SK-N-SH (cell line): ENCODE results near the gene TEN1. TPM values are rescaled to one million over a fixed set of nuclear protein-coding genes. Genes with fewer than 3 reads are reported as not detected.

Experiments used
- CTCF ChIA-PET: fragments of 300-600, 350-600 bp; formaldehyde crosslinking; extraction: SDS; loops from one replicate; lab custom pipeline; 2021; lab: Yijun Ruan, JAX
- POLR2A ChIA-PET: fragments of 350-600 bp; sonication (Branson Sonifier 250); formaldehyde crosslinking; extraction: SDS; loops from one replicate; lab custom pipeline; 2020; ENCODE audit warnings: antibody characterized with exemption, inconsistent platforms; lab: Yijun Ruan, JAX
- DNase-seq: peaks from one replicate; pipeline ENCODE4 v3.0.0; 2012
- H2AFZ ChIP-seq: fragments of 200-600 bp; sonication (generic); 2 replicates; pipeline ENCODE4 v1.8.1; 2016; ENCODE audit warnings: antibody characterized with exemption, mild to moderate bottlenecking, low read depth
- H3F3A ChIP-seq: fragments of 200-600 bp; sonication (generic); replicated peaks from 2 replicates; pipeline ENCODE3; 2016; ENCODE audit warnings: antibody characterized with exemption, mild to moderate bottlenecking; ENCODE audit not compliant: insufficient read depth
- H3K27ac ChIP-seq, 2 experiments: fragments of 200-500 bp in 1 of 2; fragments of 200-600 bp in 1 of 2; sonication (Bioruptor generic) in 1 of 2; sonication (generic), shearing (Covaris generic) in 1 of 2; 2 replicates each; pipeline versions ENCODE4 v1.5.1 to v1.6.1; 2014 to 2016; ENCODE audit warnings: low read depth in 2 of 2, inconsistent platforms in 1 of 2, low read length in 1 of 2, mild to moderate bottlenecking in 1 of 2, mixed read lengths in 1 of 2
- H3K27me3 ChIP-seq: fragments of 200-600 bp; sonication (generic), shearing (Covaris generic); 2 replicates; pipeline ENCODE4 v1.6.1; 2016; ENCODE audit warnings: mixed run types; ENCODE audit not compliant: insufficient read depth
- H3K36me3 ChIP-seq, 2 experiments: fragments of 200-500 bp in 1 of 2; fragments of 200-600 bp in 1 of 2; sonication (Bioruptor generic) in 1 of 2; sonication (generic) in 1 of 2; replicated peaks in 1 of 2; 2 replicates each; pipeline versions ENCODE3 to v1.5.1; 2014 to 2016; ENCODE audit warnings: low read length in 1 of 2, mild to moderate bottlenecking in 1 of 2; ENCODE audit not compliant: insufficient read depth in 2 of 2, control insufficient read depth in 1 of 2
- H3K4me1 ChIP-seq, 2 experiments: fragments of 200-500 bp in 1 of 2; fragments of 200-600 bp in 1 of 2; sonication (Bioruptor generic) in 1 of 2; sonication (generic), shearing (Covaris generic) in 1 of 2; 2 replicates each; pipeline versions ENCODE4 v1.5.1 to v1.6.1; 2014 to 2016; ENCODE audit warnings: low read depth in 1 of 2, low read length in 1 of 2, mixed run types in 1 of 2; ENCODE audit not compliant: insufficient read depth in 2 of 2, control insufficient read depth in 1 of 2
- H3K4me2 ChIP-seq: fragments of 200-600 bp; sonication (generic), shearing (Covaris generic); 2 replicates; pipeline ENCODE4 v1.6.1; 2017; ENCODE audit warnings: mixed run types
- H3K4me3 ChIP-seq, 2 experiments: fragments of 200-500 bp in 1 of 2; fragments of 200-600 bp in 1 of 2; sonication (Bioruptor generic) in 1 of 2; sonication (generic), shearing (Covaris generic) in 1 of 2; 2 replicates each; pipeline versions ENCODE4 v1.5.1 to v1.8.1; 2014 to 2016; ENCODE audit warnings: low read depth in 2 of 2, inconsistent platforms in 1 of 2, low read length in 1 of 2, mild to moderate bottlenecking in 1 of 2, mixed read lengths in 1 of 2, moderate library complexity in 1 of 2
- H3K79me2 ChIP-seq: fragments of 200-600 bp; sonication (generic); 2 replicates; pipeline ENCODE4 v1.8.1; 2017; ENCODE audit warnings: mild to moderate bottlenecking; ENCODE audit not compliant: insufficient read depth
- H3K9ac ChIP-seq: fragments of 200-600 bp; sonication (generic); 2 replicates; pipeline ENCODE4 v1.6.1; 2017; ENCODE audit warnings: mixed run types
- H3K9me2 ChIP-seq: fragments of 200-600 bp; sonication (generic); 2 replicates; pipeline ENCODE4 v1.6.1; 2017; ENCODE audit warnings: mixed run types
- H3K9me3 ChIP-seq: fragments of 200-600 bp; sonication (generic); 2 replicates; pipeline ENCODE4 v1.6.1; 2017; ENCODE audit warnings: mixed run types, mild to moderate bottlenecking, moderate library complexity
- H4K20me1 ChIP-seq: fragments of 200-600 bp; sonication (generic); 2 replicates; pipeline ENCODE4 v1.6.1; 2017; ENCODE audit warnings: mild to moderate bottlenecking, mixed run types; ENCODE audit not compliant: insufficient read depth
- CHD2 ChIP-seq: fragments of 150-350 bp; IDR thresholded peaks from 2 replicates; pipeline ENCODE4 v1.6.1; 2018; ENCODE audit warnings: low read length; ENCODE audit not compliant: partially characterized antibody
- FOXJ3 ChIP-seq: sonication (generic); formaldehyde crosslinking; IDR thresholded peaks from 2 replicates; pipeline ENCODE4 v1.5.1; 2020; ENCODE audit warnings: mild to moderate bottlenecking, missing genetic modification reagents
- GABPA ChIP-seq: IDR thresholded peaks from 2 replicates; pipeline ENCODE4 v1.4.0; 2012; ENCODE audit warnings: low read depth, mild to moderate bottlenecking
- GATA2 ChIP-seq: sonication (generic); formaldehyde crosslinking; IDR thresholded peaks from 2 replicates; pipeline ENCODE4 v1.5.0; 2020; ENCODE audit warnings: mild to moderate bottlenecking, missing genetic modification reagents
- IRF3 ChIP-seq: fragments of 150-350 bp; IDR thresholded peaks from 2 replicates; pipeline ENCODE4 v1.6.1; 2016; ENCODE audit warnings: mild to moderate bottlenecking, low read depth, low read length
- MEF2A ChIP-seq: IDR thresholded peaks from 2 replicates; pipeline ENCODE4 v1.4.0; 2012; ENCODE audit warnings: low read depth, borderline replicate concordance
- MXI1 ChIP-seq: IDR thresholded peaks from 2 replicates; pipeline ENCODE4 v1.6.1; 2012; ENCODE audit warnings: mild to moderate bottlenecking, low read depth, low read length, improper control_type of control experiment
- NFIC ChIP-seq: IDR thresholded peaks from 2 replicates; pipeline ENCODE4 v1.4.0; 2012; ENCODE audit warnings: borderline replicate concordance
- NRF1 ChIP-seq: IDR thresholded peaks from 2 replicates; pipeline ENCODE4 v1.6.1; 2012; ENCODE audit warnings: low read depth, mild to moderate bottlenecking, low read length
- PBX3 ChIP-seq: IDR thresholded peaks from 2 replicates; pipeline ENCODE4; 2012
- RCOR1 ChIP-seq: fragments of 150-350 bp; IDR thresholded peaks from 2 replicates; pipeline ENCODE4 v1.6.1; 2017; ENCODE audit warnings: antibody characterized with exemption, low read length
- REST ChIP-seq: IDR thresholded peaks from 2 replicates; pipeline ENCODE4 v1.6.1; 2012; ENCODE audit warnings: mild to moderate bottlenecking, low read depth, low read length, moderate library complexity
- RFX5 ChIP-seq: IDR thresholded peaks from 2 replicates; pipeline ENCODE4 v1.6.1; 2012; ENCODE audit warnings: mild to moderate bottlenecking, improper control_type of control experiment, low read length
- SIN3A ChIP-seq: IDR thresholded peaks from 2 replicates; pipeline ENCODE4 v1.6.1; 2012; ENCODE audit warnings: low read depth, mild to moderate bottlenecking, low read length, moderate library complexity, borderline replicate concordance
- SMC3 ChIP-seq: IDR thresholded peaks from 2 replicates; pipeline ENCODE4 v1.6.1; 2012; ENCODE audit warnings: low read depth, low read length, improper control_type of control experiment
- TCF12 ChIP-seq: IDR thresholded peaks from 2 replicates; pipeline ENCODE4 v1.4.0; 2012
- TEAD4 ChIP-seq: IDR thresholded peaks from 2 replicates; pipeline ENCODE4 v1.4.0; 2012; ENCODE audit warnings: mild to moderate bottlenecking, borderline replicate concordance; ENCODE audit not compliant: insufficient read depth
- USF2 ChIP-seq: fragments of 150-350 bp; IDR thresholded peaks from 2 replicates; pipeline ENCODE4 v1.6.1; 2017; ENCODE audit warnings: antibody characterized with exemption, low read length, low read depth, borderline replicate concordance
- WGBS: methylation state at CpG from one replicate; pipeline ENCODE4 v1.1.6; 2017; ENCODE audit warnings: low lambda C conversion rate; 5-methylcytosine and 5-hydroxymethylcytosine counted together
- polyA plus RNA-seq, 3 experiments: library from polyadenylated mRNA; depleted of rRNA; stranded (reverse); fragments of >200 nt; gene quantifications; 2 replicates each; pipeline ENCODE4 v1.2.3, GENCODE V29; 2012

TEN1 gene
- polyA plus RNA-seq, 1 of the 3 experiments (the other 2 are of a cell fraction), result 33.6 TPM

GRCh38 chr17:76007850-76008165, 28.8 kb downstream of the TEN1 start:
- no peak for TF ChIP-seq GABPA
- TF ChIP-seq NFIC, result no peak
- no peak for TF ChIP-seq FOXJ3 (CRISPR knock-in tag)
- TF ChIP-seq TCF12, result no peak
- no peak for TF ChIP-seq REST
- TF ChIP-seq SIN3A, result no peak

GRCh38 chr17:76008208-76008607, 29.2 kb downstream of the TEN1 start:
- WGBS, result 94% methylated on average over 36 of the region's 36 CpGs

More at GRCh38 chr17:76007850-76008165, 28.8 kb downstream of the TEN1 start:
- Histone ChIP-seq H3K27ac (no peak overlapping the region), H3K36me3 (no peaks in the 10 kb centered on the region), H3F3A (peaks cover 21% of the 10 kb centered on the region), H3K27me3 (no peaks in the 10 kb centered on the region), H3K4me3 (no peak overlapping the region), H3K9me2 (no peaks in the 10 kb centered on the region), H3K79me2 (no peaks in the 10 kb centered on the region), H3K4me1 (peaks cover 0 to 10% of the 10 kb centered on the region in 2 experiments; a peak in 2 of 4 replicates), H4K20me1 (no peaks in the 10 kb centered on the region), H3K9me3 (no peaks in the 10 kb centered on the region), H3K4me2 (no peak overlapping the region), H3K9ac (no peak overlapping the region), H2AFZ (no peak overlapping the region)
- 82% methylated on average over 16 of the region's 16 CpGs for WGBS
- POLR2A ChIA-PET, result no interaction called here
- no peak for DNase-seq
- CTCF ChIA-PET, result interaction anchor here (0.9 to 14.6 kb wide), 11 partner anchors 6 to 390 kb away, joined by 3 to 231 read pairs (median 3); partner anchors contain the start of genes CDK3, MRPL38 and TRIM47

More at GRCh38 chr17:76008208-76008607, 29.2 kb downstream of the TEN1 start:
- no peaks in the 10 kb centered on the region for H3K79me2 ChIP-seq
- TF ChIP-seq MXI1, result no peak
- no peak for TF ChIP-seq RFX5
- no peak for TF ChIP-seq RCOR1
- TF ChIP-seq CHD2, result no peak
- no peak for TF ChIP-seq TCF12
- TF ChIP-seq IRF3, result no peak
- TF ChIP-seq SMC3, result no peak
- TF ChIP-seq NRF1, result no peak
- no peak for TF ChIP-seq GATA2 (CRISPR knock-in tag)
- TF ChIP-seq GABPA, result no peak
- no peak for TF ChIP-seq NFIC
- no peak for TF ChIP-seq PBX3
- no peak for TF ChIP-seq MEF2A
- no peak for TF ChIP-seq USF2
- no peak for TF ChIP-seq TEAD4
- H4K20me1 ChIP-seq, result no peaks in the 10 kb centered on the region
- H3K36me3 ChIP-seq, result no peaks in the 10 kb centered on the region
- POLR2A ChIA-PET, result no interaction called here
- H3K4me2 ChIP-seq, result no peak overlapping the region
- H3K4me3 ChIP-seq, result no peak overlapping the region
- no peak overlapping the region for H2AFZ ChIP-seq
- CTCF ChIA-PET, result interaction anchor here (0.9 to 14.6 kb wide), 12 partner anchors 7 to 390 kb away, joined by 3 to 231 read pairs (median 3); partner anchors contain the start of genes CDK3, MRPL38 and TRIM47
- H3K9me2 ChIP-seq, result no peaks in the 10 kb centered on the region
- H3K9me3 ChIP-seq, result no peaks in the 10 kb centered on the region
- H3K27me3 ChIP-seq, result no peaks in the 10 kb centered on the region
- no peak overlapping the region for H3K27ac ChIP-seq
- DNase-seq, result no peak
- H3F3A ChIP-seq, result peaks cover 17% of the 10 kb centered on the region
- H3K9ac ChIP-seq, result no peak overlapping the region
- peaks cover 0 to 10% of the 10 kb centered on the region in 2 experiments; a peak in 2 of 4 replicates for H3K4me1 ChIP-seq
